ENCODE data around the gene PPP1CC.

Gene PPP1CC

GRCh38 chr12:110687396-110688169, 55.1 kb downstream of the PPP1CC start:
- no peak for DNase-seq (ENCODE audit: low read depth, low spot score)

GRCh38 chr12:110686294-110686903, 56.3 kb downstream of the PPP1CC start:
- no peak for DNase-seq (ENCODE audit: low read depth, low spot score)

GRCh38 chr12:110684312-110684836, 58.3 kb downstream of the PPP1CC start:
- DNase-seq (ENCODE audit: low read depth, low spot score) = no peak

GRCh38 chr12:110683888-110684287, 58.8 kb downstream of the PPP1CC start:
- no peak for DNase-seq (ENCODE audit: low read depth, low spot score)

GRCh38 chr12:110680032-110680431, 62.7 kb downstream of the PPP1CC start:
- no peak for DNase-seq (ENCODE audit: low read depth, low spot score)

- no peak for DNase-seq (ENCODE audit: low read depth, low spot score)
Observed at GRCh38 chr12:110679201-110679600, 63.5 kb downstream of the PPP1CC start.

- DNase-seq (ENCODE audit: low read depth, low spot score) = no peak
Observed at GRCh38 chr12:110677982-110678381, 64.7 kb downstream of the PPP1CC start.

GRCh38 chr12:110677206-110677911, 65.3 kb downstream of the PPP1CC start:
- peak; percentile 33 for DNase-seq (ENCODE audit: low read depth, low spot score)

GRCh38 chr12:110676171-110676570, 66.5 kb downstream of the PPP1CC start:
- DNase-seq (ENCODE audit: low read depth, low spot score) = no peak

- DNase-seq (ENCODE audit: low read depth, low spot score) = no peak
Observed at GRCh38 chr12:110670161-110670701, 72.5 kb downstream of the PPP1CC start.

All from ELF-1 (cell line).